Tibial artery (tissue), 4 donors: Measurements from ENCODE around the gene OTUD1.

Experiments
- DNase-seq, 2 donors: peaks; one replicate each; pipeline ENCODE4 v3.0.0-alpha.2; 2019
- H3K27ac ChIP-seq, 2 donors: fragments of 200-600 bp; sonication (generic) in 1 of 2; 1 replicate in 1 of 2; 2 replicates in 1 of 2; pipeline ENCODE4 v1.5.1; 2018 to 2019; ENCODE audit warnings: mild to moderate bottlenecking in 1 of 2
- H3K27me3 ChIP-seq, 2 donors: fragments of 200-600 bp; sonication (generic) in 1 of 2; one replicate each; pipeline versions ENCODE4 v1.5.1 to v1.6.0; 2016 to 2019
- H3K36me3 ChIP-seq, 3 donors: fragments of 200-600 bp; sonication (generic) in 2 of 3; one replicate each; pipeline ENCODE4 v1.5.1; 2016 to 2019; ENCODE audit warnings: mild to moderate bottlenecking in 2 of 3
- H3K4me1 ChIP-seq, 4 donors: fragments of 200-600 bp; sonication (generic) in 2 of 4; 1 replicate in 3 of 4; 2 replicates in 1 of 4; pipeline ENCODE4 v1.5.1; 2016 to 2019
- H3K4me3 ChIP-seq, 2 donors: fragments of 200-600 bp; sonication (generic) in 1 of 2; 1 replicate in 1 of 2; 2 replicates in 1 of 2; pipeline ENCODE4 v1.5.1; 2018 to 2019; ENCODE audit warnings: mild to moderate bottlenecking in 2 of 2
- H3K9me3 ChIP-seq, 3 donors: fragments of 200-600 bp; sonication (generic) in 1 of 3; one replicate each; pipeline ENCODE4 v1.5.1; 2016 to 2019
- CTCF ChIP-seq, 2 experiments: fragments of 200-600 bp in 1 of 2; fragments of 450-650 bp in 1 of 2; IDR thresholded peaks; one replicate each; pipeline ENCODE4 v1.5.1; 2017 to 2019; ENCODE audit warnings: antibody characterized with exemption in 2 of 2, mild to moderate bottlenecking in 1 of 2, moderate library complexity in 1 of 2
- intact Hi-C: fragments of 100-400 bp; cut with DNase I; formaldehyde crosslinking; loops from one replicate; pipeline ENCODE4 v1.15.0; 2023; ENCODE audit warnings: low total_unique reads

Gene OTUD1

GRCh38 chr10:23399701-23400144 lies 39.2 kb upstream of the OTUD1 start:
- no peak for DNase-seq
- H3K4me3 ChIP-seq = no peak overlapping the region
- TF ChIP-seq CTCF (IDR thresholded peaks at IDR 0.05) = no peak

GRCh38 chr10:23402856-23403255 lies 36.0 kb upstream of the OTUD1 start:
- DNase-seq = no peak
- Histone ChIP-seq H3K27me3 (no peaks in the 10 kb centered on the region), H3K9me3 (no peaks in the 10 kb centered on the region), H3K4me3 (no peak overlapping the region), H3K27ac (no peak overlapping the region), H3K36me3 (no peaks in the 10 kb centered on the region), H3K4me1 (peaks cover 0 to 5% (median 0%) of the 10 kb centered on the region in 4 donors)
- no peak for TF ChIP-seq CTCF (IDR thresholded peaks at IDR 0.05)
- intact Hi-C loops = no loop called here

More at GRCh38 chr10:23399701-23400144, 39.2 kb upstream of the OTUD1 start:
- Histone ChIP-seq H3K9me3 (no peaks in the 10 kb centered on the region), H3K4me1 (peaks cover 0 to 5% (median 0%) of the 10 kb centered on the region in 4 donors), H3K27ac (no peak overlapping the region), H3K36me3 (no peaks in the 10 kb centered on the region), H3K27me3 (no peaks in the 10 kb centered on the region)
- intact Hi-C loops = no loop called here

DNA sequence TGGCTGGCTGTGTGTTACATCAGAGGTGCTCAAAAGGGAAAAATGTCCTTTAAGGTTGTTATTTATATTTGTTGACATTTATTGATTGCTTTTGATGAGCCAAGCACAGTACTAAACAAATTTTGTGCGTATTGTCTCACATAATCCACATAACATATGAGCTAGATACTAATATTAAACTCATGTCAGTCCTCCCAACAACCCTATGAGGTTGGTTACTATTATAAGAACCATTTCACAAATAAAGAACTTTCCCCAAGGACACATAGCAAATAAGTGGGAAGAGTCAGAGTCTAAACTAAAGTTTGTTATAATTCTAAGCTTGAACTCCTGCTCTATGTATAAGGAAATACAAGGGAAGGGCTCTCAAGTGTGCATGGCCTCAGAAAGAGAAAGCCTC lies 35.6 kb upstream of the OTUD1 start:
- H3K36me3 ChIP-seq = no peaks in the 10 kb centered on the region
- DNase-seq = no peak
- no peaks in the 10 kb centered on the region for H3K9me3 ChIP-seq
- TF ChIP-seq CTCF (IDR thresholded peaks at IDR 0.05) = no peak
- no peaks in the 10 kb centered on the region for H3K27me3 ChIP-seq
- no peak overlapping the region for H3K27ac ChIP-seq
- intact Hi-C loops = no loop called here
- H3K4me1 ChIP-seq = peaks cover 0 to 5% (median 0%) of the 10 kb centered on the region in 4 donors
- H3K4me3 ChIP-seq = no peak overlapping the region

- Histone ChIP-seq H3K27me3 (no peaks in the 10 kb centered on the region), H3K36me3 (no peaks in the 10 kb centered on the region), H3K4me1 (peaks cover 0 to 5% (median 0%) of the 10 kb centered on the region in 4 donors), H3K4me3 (no peak overlapping the region), H3K27ac (no peak overlapping the region), H3K9me3 (no peaks in the 10 kb centered on the region)
- no peak for DNase-seq
- TF ChIP-seq CTCF (IDR thresholded peaks at IDR 0.05) = no peak
- intact Hi-C loops = no loop called here
These were observed 35.2 kb upstream of the OTUD1 start for GRCh38 chr10:23403719-23404118.

DNA sequence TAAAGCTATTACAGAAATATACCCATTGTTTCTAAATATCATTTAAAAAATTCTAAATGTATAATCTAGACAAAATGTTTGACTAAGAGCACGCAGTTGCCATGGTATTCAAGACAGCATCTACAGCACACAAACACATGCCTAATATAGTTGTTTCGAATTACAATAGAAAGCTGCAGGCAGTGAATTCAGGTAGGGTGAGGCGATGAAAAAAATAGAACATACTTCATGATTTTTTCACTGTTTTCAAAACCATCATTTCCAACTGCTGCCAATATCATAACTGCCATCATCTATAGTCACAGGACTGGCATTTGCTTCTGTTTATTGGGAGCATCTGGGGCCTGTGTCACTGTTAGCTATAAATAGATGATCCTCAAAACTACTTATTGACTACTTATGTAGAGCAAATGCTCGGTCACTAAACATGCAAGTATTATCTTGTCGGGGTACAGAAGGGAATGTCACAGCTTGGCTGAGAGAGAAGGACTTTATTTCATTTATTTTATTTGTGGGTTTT lies 34.4 kb upstream of the OTUD1 start:
- DNase-seq = no peak
- H3K4me1 ChIP-seq = peaks cover 0 to 5% (median 0%) of the 10 kb centered on the region in 4 donors
- TF ChIP-seq CTCF (IDR thresholded peaks at IDR 0.05) = no peak
- no peaks in the 10 kb centered on the region for H3K9me3 ChIP-seq
- H3K36me3 ChIP-seq = no peaks in the 10 kb centered on the region
- no peak overlapping the region for H3K27ac ChIP-seq
- no peaks in the 10 kb centered on the region for H3K27me3 ChIP-seq
- no peak overlapping the region for H3K4me3 ChIP-seq
- intact Hi-C loops = no loop called here

- DNase-seq = no peak
- no peak overlapping the region for H3K4me3 ChIP-seq
- intact Hi-C loops = no loop called here
- H3K9me3 ChIP-seq = no peaks in the 10 kb centered on the region
- TF ChIP-seq CTCF (IDR thresholded peaks at IDR 0.05) = no peak
- no peaks in the 10 kb centered on the region for H3K4me1 ChIP-seq
- no peaks in the 10 kb centered on the region for H3K36me3 ChIP-seq
- H3K27me3 ChIP-seq = no peaks in the 10 kb centered on the region
- H3K27ac ChIP-seq = no peak overlapping the region
These were observed 33.3 kb upstream of the OTUD1 start for GRCh38 chr10:23405540-23405939.
